GM23248 (cell line): ENCODE results near the gene MRE11.

Experiments used
- EZH2 ChIP-seq: fragments of 200-600 bp; sonication (generic); IDR thresholded peaks from 2 replicates; pipeline ENCODE4 v1.6.1; 2018; ENCODE audit warnings: antibody characterized with exemption, mild to moderate bottlenecking; ENCODE audit not compliant: insufficient read depth, poor library complexity, severe bottlenecking
- EZH2phosphoT487 ChIP-seq: fragments of 200-600 bp; sonication (generic); IDR thresholded peaks from 2 replicates; pipeline ENCODE4 v1.6.1; 2018; ENCODE audit warnings: antibody characterized with exemption, moderate library complexity, mild to moderate bottlenecking, low read depth; ENCODE audit not compliant: insufficient read depth

- TF ChIP-seq EZH2 (no peak), EZH2phosphoT487 (no peak)
These were observed 45.8 kb upstream of the MRE11 start for GRCh38 chr11:94539420-94539819.
